Measurements from ENCODE around the gene LGR5. TPM values are rescaled to one million over a fixed set of nuclear protein-coding genes. Genes with fewer than 3 reads are reported as not detected.
"Not testable (repeated sequence)": the region's sequence is repeated elsewhere in the genome, so short reads cannot be mapped to it uniquely, and the experiment has no call there.

Gene LGR5
- total RNA-seq, 4 donors from 2014 or later: 0.19 to 2.4 TPM; not detected in 2

DNA sequence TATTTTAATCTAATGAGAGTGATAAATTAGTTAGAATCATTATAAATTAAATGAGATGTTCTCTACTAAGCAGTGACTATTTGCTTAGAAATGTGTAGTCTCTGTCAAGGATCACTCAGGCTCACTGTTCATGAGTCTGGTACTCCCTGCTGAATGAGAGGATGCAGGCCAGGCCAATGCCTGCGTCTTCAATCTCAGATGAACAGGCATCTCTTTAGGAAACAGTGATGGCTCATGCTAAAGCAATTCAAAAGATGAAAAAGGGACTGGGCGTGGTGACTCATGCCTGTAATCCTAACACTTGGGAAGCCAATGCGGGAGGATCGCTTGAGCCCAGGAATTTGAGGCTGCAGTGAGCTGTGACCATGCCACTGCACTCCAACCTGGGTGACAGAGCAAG, 117.3 kb downstream of the LGR5 start:
- TF ChIP-seq CTCF (IDR thresholded peaks at IDR 0.05): no peak
- ATAC-seq (ENCODE audit: low FRiP score) (no peak), DNase-seq (ENCODE audit: low spot score) (no peak)

GRCh38 chr12:71558445-71558844, 118.8 kb downstream of the LGR5 start:
- DNase-seq (ENCODE audit: low spot score) (no peak), ATAC-seq (ENCODE audit: low FRiP score) (no peak)
- TF ChIP-seq CTCF (IDR thresholded peaks at IDR 0.05): no peak

DNA sequence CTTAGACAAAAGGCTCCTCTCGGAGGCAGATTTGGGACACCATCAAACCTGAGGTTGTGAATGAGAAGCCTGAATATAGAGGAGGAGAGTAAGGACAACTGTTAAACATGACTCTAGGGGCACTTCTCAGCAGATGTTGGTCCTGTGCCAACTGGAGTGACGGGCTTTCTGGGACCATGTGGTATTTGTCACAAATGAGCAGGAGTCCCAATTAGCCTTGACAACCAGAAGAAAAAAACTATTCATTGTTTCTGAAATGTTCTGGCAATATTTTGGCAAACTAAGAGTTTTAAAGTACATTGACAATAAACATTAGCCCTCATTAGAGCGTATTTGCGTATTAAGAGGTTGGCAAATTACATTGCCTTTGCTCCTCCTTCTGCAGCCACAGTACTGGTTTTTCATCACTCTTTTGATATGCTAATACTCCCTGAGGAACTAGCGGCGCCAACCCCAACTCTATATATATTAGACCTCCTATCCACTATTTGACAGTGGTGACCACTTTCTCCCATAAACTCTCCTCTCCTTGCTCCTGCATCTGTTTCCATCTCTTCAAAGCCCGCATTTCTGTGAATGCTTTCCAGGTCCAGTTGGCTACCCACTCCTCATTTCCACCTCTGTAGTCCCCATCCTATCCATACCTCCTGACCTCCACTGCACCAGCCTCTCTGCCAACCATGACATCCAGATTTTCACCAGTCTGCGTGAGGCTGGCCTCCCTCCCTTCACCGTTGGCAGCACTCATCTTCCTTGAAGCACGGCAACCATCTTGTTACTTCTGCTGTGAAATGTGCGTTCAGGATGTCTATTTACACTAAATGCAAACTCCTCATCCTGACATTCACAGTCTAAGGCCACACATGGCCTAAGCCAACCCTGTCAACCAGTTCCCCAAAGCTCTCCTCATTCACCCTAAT, 123.3 kb downstream of the LGR5 start:
- ATAC-seq (ENCODE audit: low FRiP score) (no peak), DNase-seq (ENCODE audit: low spot score) (no peak)
- TF ChIP-seq CTCF (IDR thresholded peaks at IDR 0.05): no peak

GRCh38 chr12:71565535-71565934, 125.9 kb downstream of the LGR5 start:
- DNase-seq (ENCODE audit: low spot score) (no peak), ATAC-seq (ENCODE audit: low FRiP score) (no peak)
- no peak for TF ChIP-seq CTCF (IDR thresholded peaks at IDR 0.05)

DNA sequence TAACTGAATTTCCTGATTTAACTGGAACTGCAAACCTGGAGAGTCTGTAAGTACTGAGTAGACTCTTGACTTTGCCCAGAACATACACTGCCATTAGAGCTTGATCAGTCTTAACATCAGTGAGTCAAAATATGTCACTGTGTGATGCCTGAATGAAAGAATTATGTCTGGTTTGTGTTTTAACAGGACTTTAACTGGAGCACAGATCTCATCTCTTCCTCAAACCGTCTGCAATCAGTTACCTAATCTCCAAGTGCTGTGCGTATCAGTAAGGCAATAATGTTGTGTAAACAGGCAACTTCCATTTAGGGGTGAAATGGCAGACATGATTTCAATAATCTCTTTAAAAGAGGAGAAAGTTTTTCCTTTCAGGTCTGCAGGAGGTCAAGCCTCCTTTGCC, 127.1 kb downstream of the LGR5 start:
- ATAC-seq (ENCODE audit: low FRiP score) (no peak), DNase-seq (ENCODE audit: low spot score) (no peak)
- TF ChIP-seq CTCF (IDR thresholded peaks at IDR 0.05): no peak

GRCh38 chr12:71567537-71567936, 127.9 kb downstream of the LGR5 start:
- no peak for ATAC-seq (ENCODE audit: low FRiP score)

DNA sequence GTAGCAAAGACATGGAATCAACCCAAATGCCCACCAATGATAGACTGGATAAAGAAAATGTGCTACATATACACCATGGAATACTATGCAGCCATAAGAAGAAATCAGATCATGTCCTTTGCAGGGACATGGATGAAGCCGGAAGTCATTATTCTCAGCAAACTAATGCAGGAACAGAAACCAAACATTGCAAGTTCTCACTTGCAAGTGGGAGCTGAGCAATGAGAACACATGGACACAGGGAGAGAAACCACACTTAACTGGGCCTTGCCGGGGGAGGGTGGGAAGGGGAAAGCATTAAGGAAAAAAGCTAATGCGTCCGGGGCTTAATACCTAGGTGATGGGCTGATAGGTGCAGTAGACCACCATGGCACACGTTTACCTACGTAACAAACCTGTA, 130.3 kb downstream of the LGR5 start:
- not testable (repeated sequence) for ATAC-seq (ENCODE audit: low FRiP score); DNase-seq (ENCODE audit: low spot score)

More at GRCh38 chr12:71567537-71567936, 127.9 kb downstream of the LGR5 start:
- no peak for DNase-seq (ENCODE audit: low spot score)
- TF ChIP-seq CTCF (IDR thresholded peaks at IDR 0.05): no peak

Data from omental fat pad (tissue), 4 donors.